Transverse colon (tissue), 4 donors: ENCODE measurements around the gene DIP2B.

Experiments used
- EP300 ChIP-seq: sonication (generic); formaldehyde crosslinking; IDR thresholded peaks from one replicate; pipeline ENCODE4 v1.6.1; 2017; ENCODE audit warnings: antibody characterized with exemption, low read depth
- POLR2A ChIP-seq: fragments of 450-650 bp; IDR thresholded peaks from one replicate; pipeline ENCODE4 v1.6.1; 2016; ENCODE audit warnings: antibody characterized with exemption, mild to moderate bottlenecking, moderate library complexity
- POLR2AphosphoS5 ChIP-seq, 3 donors: sonication (generic); formaldehyde crosslinking; IDR thresholded peaks; one replicate each; pipeline ENCODE4 v1.6.1; 2016; ENCODE audit warnings: antibody characterized with exemption in 3 of 3
- TF ChIP-seq, protein P1 (sequence below), 5 experiments: fragments of 200-600 bp in 3 of 5; fragments of 450-650 bp in 2 of 5; sonication (generic) in 3 of 5; IDR thresholded peaks; 1 replicate in 2 of 5; 2 replicates in 3 of 5; pipeline ENCODE4 v1.5.1; 2016 to 2017; ENCODE audit warnings: antibody characterized with exemption in 5 of 5, inconsistent platforms in 3 of 5, mild to moderate bottlenecking in 2 of 5, moderate library complexity in 1 of 5

- TF ChIP-seq, protein P1, sequence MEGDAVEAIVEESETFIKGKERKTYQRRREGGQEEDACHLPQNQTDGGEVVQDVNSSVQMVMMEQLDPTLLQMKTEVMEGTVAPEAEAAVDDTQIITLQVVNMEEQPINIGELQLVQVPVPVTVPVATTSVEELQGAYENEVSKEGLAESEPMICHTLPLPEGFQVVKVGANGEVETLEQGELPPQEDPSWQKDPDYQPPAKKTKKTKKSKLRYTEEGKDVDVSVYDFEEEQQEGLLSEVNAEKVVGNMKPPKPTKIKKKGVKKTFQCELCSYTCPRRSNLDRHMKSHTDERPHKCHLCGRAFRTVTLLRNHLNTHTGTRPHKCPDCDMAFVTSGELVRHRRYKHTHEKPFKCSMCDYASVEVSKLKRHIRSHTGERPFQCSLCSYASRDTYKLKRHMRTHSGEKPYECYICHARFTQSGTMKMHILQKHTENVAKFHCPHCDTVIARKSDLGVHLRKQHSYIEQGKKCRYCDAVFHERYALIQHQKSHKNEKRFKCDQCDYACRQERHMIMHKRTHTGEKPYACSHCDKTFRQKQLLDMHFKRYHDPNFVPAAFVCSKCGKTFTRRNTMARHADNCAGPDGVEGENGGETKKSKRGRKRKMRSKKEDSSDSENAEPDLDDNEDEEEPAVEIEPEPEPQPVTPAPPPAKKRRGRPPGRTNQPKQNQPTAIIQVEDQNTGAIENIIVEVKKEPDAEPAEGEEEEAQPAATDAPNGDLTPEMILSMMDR (IDR thresholded peaks at IDR 0.05): no peak
- TF ChIP-seq POLR2A: no peak
- TF ChIP-seq EP300: no peak
- no peak for TF ChIP-seq POLR2AphosphoS5 (IDR thresholded peaks at IDR 0.05)
Measured at GRCh38 chr12:50677858-50678257, 173.1 kb downstream of the DIP2B start.
